Liver (tissue), 9 donors: ENCODE measurements around the gene CEACAM21. TPM values are rescaled to one million over a fixed set of nuclear protein-coding genes. Genes with fewer than 3 reads are reported as not detected.

Source experiments
- DNase-seq: peaks from one replicate; pipeline ENCODE4 v3.0.0-alpha.2; 2017; ENCODE audit warnings: low spot score
- H3K27ac ChIP-seq, 2 donors: one replicate each; pipeline ENCODE4 v1.7.0; 2013; ENCODE audit warnings: inconsistent platforms in 2 of 2, low read length in 2 of 2, control low read depth in 1 of 2, low read depth in 1 of 2, mild to moderate bottlenecking in 1 of 2
- H3K27me3 ChIP-seq, 4 donors: one replicate each; pipeline versions ENCODE4 v1.6.1 to v1.7.0; 2013; ENCODE audit warnings: low read length in 3 of 4, inconsistent platforms in 1 of 4, mild to moderate bottlenecking in 1 of 4, moderate library complexity in 1 of 4; ENCODE audit not compliant: control insufficient read depth in 4 of 4, insufficient read depth in 4 of 4
- H3K36me3 ChIP-seq, 4 donors: one replicate each; pipeline versions ENCODE4 v1.6.1 to v1.7.0; 2013; ENCODE audit warnings: low read length in 3 of 4, mild to moderate bottlenecking in 3 of 4, low read depth in 1 of 4, moderate library complexity in 1 of 4; ENCODE audit not compliant: control insufficient read depth in 4 of 4, insufficient read depth in 3 of 4
- H3K4me1 ChIP-seq, 4 donors: one replicate each; pipeline versions ENCODE4 v1.6.1 to v1.7.0; 2013; ENCODE audit warnings: low read length in 3 of 4, mild to moderate bottlenecking in 3 of 4, moderate library complexity in 1 of 4; ENCODE audit not compliant: control insufficient read depth in 4 of 4, insufficient read depth in 4 of 4
- H3K4me3 ChIP-seq, 3 donors: one replicate each; pipeline versions ENCODE4 v1.6.1 to v1.7.0; 2013; ENCODE audit warnings: low read length in 3 of 3, control low read depth in 1 of 3, low read depth in 1 of 3, mild to moderate bottlenecking in 1 of 3
- H3K9ac ChIP-seq, 2 donors: one replicate each; pipeline ENCODE4 v1.7.0; 2013; ENCODE audit warnings: low read length in 2 of 2, mild to moderate bottlenecking in 2 of 2, moderate library complexity in 2 of 2, control low read depth in 1 of 2, low read depth in 1 of 2
- H3K9me3 ChIP-seq, 4 donors: one replicate each; pipeline versions ENCODE4 v1.6.1 to v1.7.0; 2013; ENCODE audit warnings: low read length in 3 of 4; ENCODE audit not compliant: control insufficient read depth in 4 of 4
- ATF3 ChIP-seq: IDR thresholded peaks from 2 replicates; pipeline ENCODE4 v1.6.1; 2016; ENCODE audit warnings: antibody characterized with exemption
- CTCF ChIP-seq: fragments of 150-350 bp; IDR thresholded peaks from 2 replicates; pipeline ENCODE4 v1.5.1; 2017; ENCODE audit warnings: improper control_type of control experiment, low read depth, low read length; ENCODE audit not compliant: missing input control
- EGR1 ChIP-seq, 2 donors: IDR thresholded peaks; 2 replicates each; pipeline ENCODE4 v1.6.1; 2016 to 2018; ENCODE audit warnings: antibody characterized with exemption in 2 of 2, low read depth in 2 of 2
- FOXA2 ChIP-seq: IDR thresholded peaks from 2 replicates; pipeline ENCODE4 v1.6.1; 2016; ENCODE audit warnings: antibody characterized with exemption
- GABPA ChIP-seq, 2 donors: IDR thresholded peaks in 1 of 2; conservative IDR thresholded peaks in 1 of 2; 2 replicates each; pipeline ENCODE4 v1.6.1; 2016; ENCODE audit warnings: antibody characterized with exemption in 2 of 2, mild to moderate bottlenecking in 1 of 2, moderate library complexity in 1 of 2
- HNF4A ChIP-seq, 2 donors: conservative IDR thresholded peaks; 2 replicates each; pipeline ENCODE4 v1.6.1; 2016; ENCODE audit warnings: antibody characterized with exemption in 2 of 2, mild to moderate bottlenecking in 2 of 2
- JUND ChIP-seq, 2 donors: IDR thresholded peaks; 2 replicates each; pipeline ENCODE4 v1.6.1; 2016; ENCODE audit warnings: antibody characterized with exemption in 2 of 2
- MAX ChIP-seq: IDR thresholded peaks from 2 replicates; pipeline ENCODE4 v1.6.1; 2016; ENCODE audit warnings: antibody characterized with exemption
- NR2F2 ChIP-seq: IDR thresholded peaks from 2 replicates; pipeline ENCODE4 v1.6.1; 2016; ENCODE audit warnings: antibody characterized with exemption
- RAD21 ChIP-seq, 2 donors: IDR thresholded peaks; 2 replicates each; pipeline ENCODE4 v1.6.1; 2016; ENCODE audit warnings: antibody characterized with exemption in 2 of 2, mild to moderate bottlenecking in 2 of 2
- REST ChIP-seq: IDR thresholded peaks from 2 replicates; pipeline ENCODE4 v1.6.1; 2016; ENCODE audit warnings: antibody characterized with exemption, mild to moderate bottlenecking
- RXRA ChIP-seq, 2 donors: IDR thresholded peaks; 2 replicates each; pipeline ENCODE4 v1.6.1; 2017 to 2018; ENCODE audit warnings: antibody characterized with exemption in 2 of 2, mild to moderate bottlenecking in 1 of 2
- TAF1 ChIP-seq: conservative IDR thresholded peaks from 2 replicates; pipeline ENCODE4 v1.6.1; 2016; ENCODE audit warnings: antibody characterized with exemption, mild to moderate bottlenecking
- YY1 ChIP-seq: IDR thresholded peaks from 2 replicates; pipeline ENCODE4 v1.6.1; 2016; ENCODE audit warnings: antibody characterized with exemption, mild to moderate bottlenecking
- ZBTB33 ChIP-seq: IDR thresholded peaks from 2 replicates; pipeline ENCODE4 v1.6.1; 2016; ENCODE audit warnings: antibody characterized with exemption
- WGBS: extraction: QIAGEN DNeasy Blood & Tissue Kit; methylation state at CpG from one replicate; pipeline ENCODE4 v1.1.7; 2013; 5-methylcytosine and 5-hydroxymethylcytosine counted together
- polyA plus RNA-seq, 2 donors: library from polyadenylated mRNA; stranded (reverse) in 1 of 2; unstranded in 1 of 2; fragments of 200-250 nt in 1 of 2; fragments of >200 nt in 1 of 2; fragmentation: Nextera tagmentation in 1 of 2; extraction: Ambion mirVana in 1 of 2; gene quantifications; one replicate each; pipeline versions ENCODE4 v1.2.1 to v1.2.3, GENCODE V29; 2013 to 2015
- total RNA-seq, 2 donors: library from RNA; depleted of rRNA; stranded (reverse); fragments of >200 nt; gene quantifications; one replicate each; pipeline ENCODE4 v1.2.3, GENCODE V29; 2014
- donor health status: healthy.
- donor health status: healthy.
- donor health status: healthy.
- donor health status: healthy.
- donor health status: healthy.

The CEACAM21 gene
- total and polyA plus RNA-seq, 4 donors, result 0.58 to 2.5 (median 1.8) TPM

- TF ChIP-seq GABPA (IDR thresholded peaks at IDR 0.05 in 1 of 2, conservative IDR thresholded peaks at IDR 0.05 in 1 of 2) (no peak), EGR1 (IDR thresholded peaks at IDR 0.05; ENCODE audit: low read depth in 2 of 2) (no peak), ATF3 (no peak), HNF4A (conservative IDR thresholded peaks at IDR 0.05) (no peak), RXRA (IDR thresholded peaks at IDR 0.05) (no peak), JUND (IDR thresholded peaks at IDR 0.05) (no peak), MAX (no peak), FOXA2 (no peak), TAF1 (no peak), RAD21 (IDR thresholded peaks at IDR 0.05) (no peak), YY1 (no peak), REST (no peak), CTCF (no peak), NR2F2 (no peak), ZBTB33 (no peak)
- H3K4me3 ChIP-seq, result no peak overlapping the region
- no peak for DNase-seq
- H3K27me3 ChIP-seq, result no peaks in the 10 kb centered on the region
- H3K9ac ChIP-seq, result no peak overlapping the region
- 74% methylated on average over 4 of the region's 4 CpGs for WGBS
- no peak overlapping the region for H3K27ac ChIP-seq
- H3K4me1 ChIP-seq, result no peaks in the 10 kb centered on the region
- H3K9me3 ChIP-seq, result no peaks in the 10 kb centered on the region
- H3K36me3 ChIP-seq, result no peaks in the 10 kb centered on the region
These were observed 39.2 kb downstream of the CEACAM21 start for GRCh38 chr19:41615207-41615606.
